Measurements from ENCODE around the gene EME2. TPM values are rescaled to one million over a fixed set of nuclear protein-coding genes. Genes with fewer than 3 reads are reported as not detected.

EME2 gene
- total RNA-seq, 1 experiment from 2014 or later, result 19.5 TPM

DNA sequence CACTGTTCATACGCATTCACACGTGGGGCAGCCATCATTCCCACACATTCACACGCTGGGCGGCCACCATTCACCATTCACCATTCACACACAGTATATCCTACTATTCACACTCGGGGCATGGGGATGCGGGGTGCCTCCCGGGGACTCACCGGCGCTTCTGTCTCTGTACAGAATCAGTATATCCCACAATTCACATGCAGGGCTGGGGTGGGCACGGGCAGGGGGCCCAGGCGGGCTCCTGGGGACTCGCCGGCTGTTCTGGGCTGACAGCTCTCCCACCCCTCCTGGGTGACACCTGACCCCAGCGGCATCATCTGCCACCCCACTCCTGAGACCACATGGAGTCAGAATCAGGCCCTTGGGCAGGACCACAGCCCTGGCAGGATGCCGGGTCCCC lies 10.9 kb upstream of the EME2 start:
- no peak overlapping the region for H3K4me3 ChIP-seq (ENCODE audit: low read depth, low read length, poor library complexity, severe bottlenecking)
- H3K27ac ChIP-seq (ENCODE audit: low read depth, low read length, poor library complexity, severe bottlenecking), result no peak overlapping the region
- no peak for TF ChIP-seq EZH2 (IDR thresholded peaks at IDR 0.05; ENCODE audit: borderline replicate concordance, low read depth, low read length, poor library complexity, severe bottlenecking)
- TF ChIP-seq, protein P1, sequence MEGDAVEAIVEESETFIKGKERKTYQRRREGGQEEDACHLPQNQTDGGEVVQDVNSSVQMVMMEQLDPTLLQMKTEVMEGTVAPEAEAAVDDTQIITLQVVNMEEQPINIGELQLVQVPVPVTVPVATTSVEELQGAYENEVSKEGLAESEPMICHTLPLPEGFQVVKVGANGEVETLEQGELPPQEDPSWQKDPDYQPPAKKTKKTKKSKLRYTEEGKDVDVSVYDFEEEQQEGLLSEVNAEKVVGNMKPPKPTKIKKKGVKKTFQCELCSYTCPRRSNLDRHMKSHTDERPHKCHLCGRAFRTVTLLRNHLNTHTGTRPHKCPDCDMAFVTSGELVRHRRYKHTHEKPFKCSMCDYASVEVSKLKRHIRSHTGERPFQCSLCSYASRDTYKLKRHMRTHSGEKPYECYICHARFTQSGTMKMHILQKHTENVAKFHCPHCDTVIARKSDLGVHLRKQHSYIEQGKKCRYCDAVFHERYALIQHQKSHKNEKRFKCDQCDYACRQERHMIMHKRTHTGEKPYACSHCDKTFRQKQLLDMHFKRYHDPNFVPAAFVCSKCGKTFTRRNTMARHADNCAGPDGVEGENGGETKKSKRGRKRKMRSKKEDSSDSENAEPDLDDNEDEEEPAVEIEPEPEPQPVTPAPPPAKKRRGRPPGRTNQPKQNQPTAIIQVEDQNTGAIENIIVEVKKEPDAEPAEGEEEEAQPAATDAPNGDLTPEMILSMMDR (conservative IDR thresholded peaks at IDR 0.05; ENCODE audit: low read depth, low read length), result no peak
- ChIA-PET CTCF (no interaction called here), POLR2A (ENCODE audit: low non-redundant PET) (no interaction called here)
- peaks cover 15% of the 10 kb centered on the region for H3K36me3 ChIP-seq (ENCODE audit: insufficient read depth, low read length, poor library complexity, severe bottlenecking)
- no peak for DNase-seq (ENCODE audit: low spot score)
- no TSS peak for BruUV-seq (replicated peaks)
- no peaks in the 10 kb centered on the region for H3K27me3 ChIP-seq (replicated peaks; ENCODE audit: insufficient read depth, low read depth, low read length, poor library complexity)
- H3K9me3 ChIP-seq (ENCODE audit: low read depth, low read length, poor library complexity, severe bottlenecking), result no peaks in the 10 kb centered on the region
- intact Hi-C loops (cut with micrococcal nuclease; ENCODE audit: unreplicated experiment), result no loop called here
- no peaks in the 10 kb centered on the region for H3K4me1 ChIP-seq (ENCODE audit: insufficient read depth, low read length, poor library complexity, severe bottlenecking)

DNA sequence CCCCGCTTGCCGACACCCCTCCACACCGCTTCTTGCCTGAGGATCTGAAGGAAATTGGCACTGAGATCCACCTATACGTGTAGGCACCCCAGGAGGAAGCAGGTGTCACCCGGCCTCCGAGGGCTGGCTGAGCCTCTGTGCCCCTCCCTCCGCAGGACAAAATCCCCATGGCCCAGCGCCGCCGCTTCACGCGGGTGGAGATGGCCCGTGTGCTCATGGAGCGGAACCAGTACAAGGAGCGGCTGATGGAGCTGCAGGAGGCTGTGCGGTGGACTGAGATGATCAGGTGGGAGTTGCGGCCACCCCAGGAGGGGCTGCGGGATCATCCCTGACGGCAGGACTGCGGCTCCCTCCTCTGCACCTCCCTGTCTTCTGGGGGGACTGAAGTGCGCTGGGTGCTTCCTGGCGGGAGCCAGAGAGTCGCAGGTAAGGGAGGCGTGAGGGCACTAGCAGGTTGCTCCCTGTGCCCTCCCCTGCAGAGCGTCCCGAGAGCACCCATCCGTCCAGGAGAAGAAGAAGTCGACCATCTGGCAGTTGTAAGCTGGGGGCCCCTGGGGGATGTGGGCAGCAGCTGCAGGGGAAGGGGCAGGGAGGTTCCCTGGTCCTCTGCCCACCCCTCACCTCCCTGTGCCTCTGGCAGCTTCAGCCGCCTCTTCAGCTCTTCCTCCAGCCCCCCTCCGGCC lies 10.3 kb upstream of the EME2 start:
- Histone ChIP-seq H3K4me1 (ENCODE audit: insufficient read depth, low read length, poor library complexity, severe bottlenecking) (no peaks in the 10 kb centered on the region), H3K27me3 (replicated peaks; ENCODE audit: insufficient read depth, low read depth, low read length, poor library complexity) (no peaks in the 10 kb centered on the region), H3K9me3 (ENCODE audit: low read depth, low read length, poor library complexity, severe bottlenecking) (no peaks in the 10 kb centered on the region), H3K27ac (ENCODE audit: low read depth, low read length, poor library complexity, severe bottlenecking) (no peak overlapping the region), H3K36me3 (ENCODE audit: insufficient read depth, low read length, poor library complexity, severe bottlenecking) (peaks cover 20% of the 10 kb centered on the region), H3K4me3 (ENCODE audit: low read depth, low read length, poor library complexity, severe bottlenecking) (no peak overlapping the region)
- no TSS peak for BruUV-seq (replicated peaks)
- TF ChIP-seq EZH2 (IDR thresholded peaks at IDR 0.05; ENCODE audit: borderline replicate concordance, low read depth, low read length, poor library complexity, severe bottlenecking), result no peak
- TF ChIP-seq, protein P1 (conservative IDR thresholded peaks at IDR 0.05; ENCODE audit: low read depth, low read length), result no peak
- ChIA-PET POLR2A (ENCODE audit: low non-redundant PET) (no interaction called here), CTCF (no interaction called here)
- no peak for DNase-seq (ENCODE audit: low spot score)
- intact Hi-C loops (cut with micrococcal nuclease; ENCODE audit: unreplicated experiment), result no loop called here

DNA sequence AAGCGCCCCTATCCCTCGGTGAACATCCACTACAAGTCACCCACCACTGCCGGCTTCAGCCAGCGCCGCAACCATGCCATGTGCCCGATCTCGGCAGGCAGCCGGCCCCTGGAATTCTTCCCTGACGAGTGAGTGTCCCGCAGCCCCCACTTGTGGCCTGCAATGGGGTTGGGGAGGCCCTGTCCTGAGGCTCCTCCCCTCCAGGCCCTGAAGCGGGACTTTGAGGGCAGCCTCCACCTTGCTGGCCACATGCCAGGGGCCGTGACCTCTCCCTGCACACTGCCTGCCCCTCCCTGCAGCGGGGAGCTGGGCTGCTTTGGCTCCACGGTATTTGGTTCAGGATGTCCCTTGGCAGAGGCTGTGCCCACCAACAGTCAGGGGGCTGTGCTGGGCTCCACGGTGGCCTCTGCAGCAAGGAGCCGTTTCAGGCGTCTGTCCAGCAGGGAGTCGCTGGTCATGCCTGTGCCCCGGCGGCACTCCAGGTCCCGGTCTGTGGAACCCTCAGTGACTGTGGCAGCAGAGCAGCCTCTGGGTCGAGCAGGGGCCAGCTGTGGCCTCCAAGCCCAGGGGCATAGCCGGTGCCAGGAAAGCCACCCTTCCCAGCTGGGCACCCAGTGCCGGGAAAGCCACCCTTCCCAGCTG lies 9.6 kb upstream of the EME2 start:
- intact Hi-C loops (cut with micrococcal nuclease; ENCODE audit: unreplicated experiment), result no loop called here
- no peak overlapping the region for H3K4me3 ChIP-seq (ENCODE audit: low read depth, low read length, poor library complexity, severe bottlenecking)
- no peaks in the 10 kb centered on the region for H3K4me1 ChIP-seq (ENCODE audit: insufficient read depth, low read length, poor library complexity, severe bottlenecking)
- TF ChIP-seq, protein P1 (conservative IDR thresholded peaks at IDR 0.05; ENCODE audit: low read depth, low read length), result no peak
- TF ChIP-seq EZH2 (IDR thresholded peaks at IDR 0.05; ENCODE audit: borderline replicate concordance, low read depth, low read length, poor library complexity, severe bottlenecking), result no peak
- no TSS peak for BruUV-seq (replicated peaks)
- H3K27me3 ChIP-seq (replicated peaks; ENCODE audit: insufficient read depth, low read depth, low read length, poor library complexity), result no peaks in the 10 kb centered on the region
- POLR2A ChIA-PET (ENCODE audit: low non-redundant PET), result no interaction called here
- no peaks in the 10 kb centered on the region for H3K9me3 ChIP-seq (ENCODE audit: low read depth, low read length, poor library complexity, severe bottlenecking)
- DNase-seq (ENCODE audit: low spot score), result no peak
- CTCF ChIA-PET, result no interaction called here
- peaks cover 23% of the 10 kb centered on the region for H3K36me3 ChIP-seq (ENCODE audit: insufficient read depth, low read length, poor library complexity, severe bottlenecking)
- no peak overlapping the region for H3K27ac ChIP-seq (ENCODE audit: low read depth, low read length, poor library complexity, severe bottlenecking)

Data from A673 (cell line).